Activated T-cell treated with anti-CD3 and anti-CD28 coated beads, Interleukin-2, amount 50 U/mL, for 1 hour (primary cell): ENCODE data around the gene ZNF580.

ENCODE experiments used
- DNase-seq: peaks from one replicate; pipeline ENCODE4 v3.0.0-alpha.2; 2020

ZNF580 gene

GRCh38 chr19:55679343-55680257 is 38.8 kb downstream of the ZNF580 start:
- DNase-seq = no peak

- DNase-seq = no peak
These were observed 39.7 kb downstream of the ZNF580 start for GRCh38 chr19:55680339-55681130.

- no peak for DNase-seq
These were observed 40.6 kb downstream of the ZNF580 start for GRCh38 chr19:55681131-55682092.

GRCh38 chr19:55683449-55684261 is 42.9 kb downstream of the ZNF580 start:
- no peak for DNase-seq

- DNase-seq = no peak
These were observed 44.3 kb downstream of the ZNF580 start for GRCh38 chr19:55684946-55685681.

- DNase-seq = no peak
These were observed 45.0 kb downstream of the ZNF580 start for GRCh38 chr19:55685776-55686175.

- DNase-seq = no peak
These were observed 45.7 kb downstream of the ZNF580 start for GRCh38 chr19:55686311-55687050.

GRCh38 chr19:55687281-55688201 is 46.7 kb downstream of the ZNF580 start:
- no peak for DNase-seq

GRCh38 chr19:55688422-55689218 is 47.8 kb downstream of the ZNF580 start:
- no peak for DNase-seq

- no peak for DNase-seq
These were observed 48.8 kb downstream of the ZNF580 start for GRCh38 chr19:55689411-55690108.

- no peak for DNase-seq
These were observed 49.4 kb downstream of the ZNF580 start for GRCh38 chr19:55690109-55690768.

- DNase-seq = no peak
These were observed 50.2 kb downstream of the ZNF580 start for GRCh38 chr19:55690769-55691545.

GRCh38 chr19:55691561-55692481 is 51.0 kb downstream of the ZNF580 start:
- no peak for DNase-seq

GRCh38 chr19:55692681-55693081 is 51.9 kb downstream of the ZNF580 start:
- no peak for DNase-seq
